ENCODE measurements around the gene LRRC8A. TPM values are rescaled to one million over a fixed set of nuclear protein-coding genes. Genes with fewer than 3 reads are reported as not detected.

Gene LRRC8A
- total and polyA plus RNA-seq, 2 of the 4 experiments (the other 2 are of a cell fraction) = 42.8 to 60.9 TPM

GRCh38 chr9:128891321-128892220 is 9.6 kb downstream of the LRRC8A start:
- peak overlapping the region; percentile 61 for H3K18ac ChIP-seq (ENCODE audit: low read depth, low read length)
- no peak overlapping the region for H3K4me3 ChIP-seq (ENCODE audit: insufficient read depth, low read depth, low read length)
- H3K27me3 ChIP-seq (ENCODE audit: control insufficient read depth, insufficient read depth, low read length) = no peaks in the 10 kb centered on the region
- DNase-seq = no peak
- H2BK15ac ChIP-seq (ENCODE audit: low read depth, low read length) = peak overlapping the region; percentile 69; the same call in 1 of the 3 replicates
- no peak for TF ChIP-seq FOS (IDR thresholded peaks at IDR 0.05; ENCODE audit: low read depth, low read length)
- TF ChIP-seq, protein P1, sequence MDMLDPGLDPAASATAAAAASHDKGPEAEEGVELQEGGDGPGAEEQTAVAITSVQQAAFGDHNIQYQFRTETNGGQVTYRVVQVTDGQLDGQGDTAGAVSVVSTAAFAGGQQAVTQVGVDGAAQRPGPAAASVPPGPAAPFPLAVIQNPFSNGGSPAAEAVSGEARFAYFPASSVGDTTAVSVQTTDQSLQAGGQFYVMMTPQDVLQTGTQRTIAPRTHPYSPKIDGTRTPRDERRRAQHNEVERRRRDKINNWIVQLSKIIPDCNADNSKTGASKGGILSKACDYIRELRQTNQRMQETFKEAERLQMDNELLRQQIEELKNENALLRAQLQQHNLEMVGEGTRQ (IDR thresholded peaks at IDR 0.05; ENCODE audit: low read depth, low read length) = no peak
- TF ChIP-seq, protein P2, sequence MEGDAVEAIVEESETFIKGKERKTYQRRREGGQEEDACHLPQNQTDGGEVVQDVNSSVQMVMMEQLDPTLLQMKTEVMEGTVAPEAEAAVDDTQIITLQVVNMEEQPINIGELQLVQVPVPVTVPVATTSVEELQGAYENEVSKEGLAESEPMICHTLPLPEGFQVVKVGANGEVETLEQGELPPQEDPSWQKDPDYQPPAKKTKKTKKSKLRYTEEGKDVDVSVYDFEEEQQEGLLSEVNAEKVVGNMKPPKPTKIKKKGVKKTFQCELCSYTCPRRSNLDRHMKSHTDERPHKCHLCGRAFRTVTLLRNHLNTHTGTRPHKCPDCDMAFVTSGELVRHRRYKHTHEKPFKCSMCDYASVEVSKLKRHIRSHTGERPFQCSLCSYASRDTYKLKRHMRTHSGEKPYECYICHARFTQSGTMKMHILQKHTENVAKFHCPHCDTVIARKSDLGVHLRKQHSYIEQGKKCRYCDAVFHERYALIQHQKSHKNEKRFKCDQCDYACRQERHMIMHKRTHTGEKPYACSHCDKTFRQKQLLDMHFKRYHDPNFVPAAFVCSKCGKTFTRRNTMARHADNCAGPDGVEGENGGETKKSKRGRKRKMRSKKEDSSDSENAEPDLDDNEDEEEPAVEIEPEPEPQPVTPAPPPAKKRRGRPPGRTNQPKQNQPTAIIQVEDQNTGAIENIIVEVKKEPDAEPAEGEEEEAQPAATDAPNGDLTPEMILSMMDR (conservative IDR thresholded peaks at IDR 0.05; ENCODE audit: low read depth, low read length) = no peak
- H2BK120ac ChIP-seq (ENCODE audit: low read depth, low read length) = peak overlapping the region; percentile 78
- peak overlapping the region; percentile 41 for H4K91ac ChIP-seq (ENCODE audit: insufficient read depth, low read depth, low read length)
- H2BK20ac ChIP-seq (ENCODE audit: low read depth, low read length) = peak overlapping the region; percentile 66; the same call in 1 of the 2 replicates
- H3K79me1 ChIP-seq (ENCODE audit: low read depth in 1 of 2, low read length in 2 of 2) = peaks cover 32 to 74% of the 10 kb centered on the region in 2 experiments
- 0 out of 2 replicates have a peak overlapping the region, but pooled peaks have one; percentile 15 for H3K9ac ChIP-seq (ENCODE audit: low read depth, low read length)
- peak overlapping the region; percentile 81 for H4K5ac ChIP-seq (ENCODE audit: low read depth, low read length)
- H3K36me3 ChIP-seq (ENCODE audit: control insufficient read depth, insufficient read depth, low read length) = peaks cover 41% of the 10 kb centered on the region
- H2AK9ac ChIP-seq (replicated peaks; ENCODE audit: low read depth, low read length, poor library complexity) = peak overlapping the region; percentile 98
- H3K27ac ChIP-seq (ENCODE audit: insufficient read depth, low read length) = peak overlapping the region; percentile 91
- peak overlapping the region; percentile 87 for H3K4ac ChIP-seq (ENCODE audit: low read depth, low read length)
- ChIA-PET POLR2A (ENCODE audit: unreplicated experiment) (no interaction called here), CTCF (no interaction called here)
- BruUV-seq (replicated peaks) = no TSS peak
- intact Hi-C loops (cut with micrococcal nuclease) = no loop called here
- H2AFZ ChIP-seq (replicated peaks; ENCODE audit: low read length, poor library complexity) = peak overlapping the region; percentile 53
- H3K23ac ChIP-seq (ENCODE audit: low read depth, low read length) = peak overlapping the region; percentile 13; the same call in 1 of the 2 replicates
- peak overlapping the region; percentile 62 for H3K14ac ChIP-seq (replicated peaks; ENCODE audit: low read depth, low read length)
- H3K56ac ChIP-seq (ENCODE audit: extremely low read depth, insufficient read depth, low read length) = no peak overlapping the region
- peak overlapping the region; percentile 93 for H2AK5ac ChIP-seq (ENCODE audit: low read depth, low read length)
- peaks cover 20% of the 10 kb centered on the region for H4K20me1 ChIP-seq (ENCODE audit: insufficient read depth, low read length)
- WGBS, 2 experiments (ENCODE audit: extremely low coverage in 2 of 2, insufficient read length in 1 of 2) = 90% methylated on average over 7 of the region's 15 CpGs; no CpG with 5 or more reads in 1 of the 2 experiments
- peak overlapping the region; percentile 64 to 73; a peak in 3 of 4 replicates for H4K8ac ChIP-seq (ENCODE audit: low read depth in 2 of 2, low read length in 2 of 2)
- peak overlapping the region; percentile 90 for H2BK5ac ChIP-seq (ENCODE audit: low read depth, low read length, poor library complexity, severe bottlenecking)
- in situ Hi-C loops (cut with MboI; ENCODE audit: low sequenced_read_pairs) = no loop called here
- peak overlapping the region; percentile 63; the same call in 1 of the 2 replicates for H3K4me2 ChIP-seq (ENCODE audit: low read depth, low read length)
- no peak for ATAC-seq (ENCODE audit: low read depth)
- dilution Hi-C loops (cut with HindIII; ENCODE audit: low sequenced_read_pairs, unreplicated experiment) = no loop called here
- peaks cover 33% of the 10 kb centered on the region for H3K4me1 ChIP-seq (ENCODE audit: control insufficient read depth, insufficient read depth, low read length)
- H3K9me1 ChIP-seq (ENCODE audit: insufficient read depth, low read length) = peaks cover 29% of the 10 kb centered on the region
- H3K9me3 ChIP-seq (ENCODE audit: control insufficient read depth, insufficient read depth, low read length) = no peaks in the 10 kb centered on the region
